HCT116 (cell line): ENCODE data around the gene FOXP1.

ENCODE experiments used
- TF ChIP-seq, protein P1 (sequence below), 3 experiments: fragments of 200-600 bp in 1 of 3; sonication (generic) in 1 of 3; IDR thresholded peaks in 2 of 3; conservative IDR thresholded peaks in 1 of 3; 2 replicates each; pipeline ENCODE4 v1.5.1; 2012 to 2017; ENCODE audit warnings: low read depth in 2 of 3, low read length in 2 of 3, antibody characterized with exemption in 1 of 3, borderline replicate concordance in 1 of 3, control low read depth in 1 of 3, mild to moderate bottlenecking in 1 of 3, mixed read lengths in 1 of 3, mixed run types in 1 of 3, moderate library complexity in 1 of 3; ENCODE audit not compliant: insufficient read depth in 1 of 3
- TF ChIP-seq, protein P2 (sequence below): IDR thresholded peaks from 2 replicates; pipeline ENCODE4 v1.6.1; 2012

DNA sequence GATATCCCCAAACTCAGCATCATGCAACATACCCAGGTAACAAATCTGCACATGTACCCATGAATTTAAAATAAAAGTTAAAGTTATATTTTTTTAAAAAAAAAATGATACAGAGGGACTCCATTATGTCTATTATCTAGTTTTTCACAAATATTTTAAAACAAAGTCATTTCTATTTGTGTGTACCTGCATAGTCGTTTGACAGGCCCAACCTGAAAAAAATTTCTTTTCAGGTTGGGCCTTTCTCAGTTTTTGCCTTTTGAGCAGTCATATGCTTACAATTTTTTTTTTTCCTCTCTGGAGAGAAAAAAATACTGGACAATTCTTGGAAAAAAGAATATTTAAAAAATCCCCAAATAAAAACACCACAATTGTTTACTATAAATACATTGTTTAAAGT is 459.5 kb downstream of the FOXP1 start:
- TF ChIP-seq, protein P1, sequence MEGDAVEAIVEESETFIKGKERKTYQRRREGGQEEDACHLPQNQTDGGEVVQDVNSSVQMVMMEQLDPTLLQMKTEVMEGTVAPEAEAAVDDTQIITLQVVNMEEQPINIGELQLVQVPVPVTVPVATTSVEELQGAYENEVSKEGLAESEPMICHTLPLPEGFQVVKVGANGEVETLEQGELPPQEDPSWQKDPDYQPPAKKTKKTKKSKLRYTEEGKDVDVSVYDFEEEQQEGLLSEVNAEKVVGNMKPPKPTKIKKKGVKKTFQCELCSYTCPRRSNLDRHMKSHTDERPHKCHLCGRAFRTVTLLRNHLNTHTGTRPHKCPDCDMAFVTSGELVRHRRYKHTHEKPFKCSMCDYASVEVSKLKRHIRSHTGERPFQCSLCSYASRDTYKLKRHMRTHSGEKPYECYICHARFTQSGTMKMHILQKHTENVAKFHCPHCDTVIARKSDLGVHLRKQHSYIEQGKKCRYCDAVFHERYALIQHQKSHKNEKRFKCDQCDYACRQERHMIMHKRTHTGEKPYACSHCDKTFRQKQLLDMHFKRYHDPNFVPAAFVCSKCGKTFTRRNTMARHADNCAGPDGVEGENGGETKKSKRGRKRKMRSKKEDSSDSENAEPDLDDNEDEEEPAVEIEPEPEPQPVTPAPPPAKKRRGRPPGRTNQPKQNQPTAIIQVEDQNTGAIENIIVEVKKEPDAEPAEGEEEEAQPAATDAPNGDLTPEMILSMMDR (IDR thresholded peaks at IDR 0.05 in 2 of 3, conservative IDR thresholded peaks at IDR 0.05 in 1 of 3; ENCODE audit: borderline replicate concordance in 1 of 3, insufficient read depth in 1 of 3, low read depth in 2 of 3, low read length in 2 of 3), result no peak
- TF ChIP-seq, protein P2, sequence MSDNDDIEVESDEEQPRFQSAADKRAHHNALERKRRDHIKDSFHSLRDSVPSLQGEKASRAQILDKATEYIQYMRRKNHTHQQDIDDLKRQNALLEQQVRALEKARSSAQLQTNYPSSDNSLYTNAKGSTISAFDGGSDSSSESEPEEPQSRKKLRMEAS, result no peak
